BJ (cell line): ENCODE results near the gene KCNIP4. TPM values are rescaled to one million over a fixed set of nuclear protein-coding genes. Genes with fewer than 3 reads are reported as not detected.

Source experiments
- CTCF ChIA-PET: fragments of 350-600 bp; formaldehyde crosslinking; extraction: SDS; loops from one replicate; lab custom pipeline; 2021; ENCODE audit warnings: antibody characterized with exemption, inconsistent platforms; lab: Yijun Ruan, JAX
- POLR2A ChIA-PET: fragments of 300-600 bp; sonication (Branson Sonifier 250); formaldehyde crosslinking; extraction: SDS; loops from one replicate; lab custom pipeline; 2021; ENCODE audit warnings: antibody characterized with exemption; lab: Charles Lee
- DNase-seq: peaks from one replicate; pipeline ENCODE4 v3.0.0-alpha.2; 2011; ENCODE audit warnings: low read depth
- H3K27me3 ChIP-seq: 2 replicates; pipeline ENCODE4 v1.6.0; 2011; ENCODE audit warnings: low read length; ENCODE audit not compliant: control insufficient read depth, insufficient read depth
- H3K36me3 ChIP-seq: 2 replicates; pipeline ENCODE4 v1.5.1; 2011; ENCODE audit warnings: low read length; ENCODE audit not compliant: control insufficient read depth, insufficient read depth
- H3K4me3 ChIP-seq: 2 replicates; pipeline ENCODE4 v1.5.1; 2011; ENCODE audit warnings: low read depth, mild to moderate bottlenecking, control low read depth, low read length
- CTCF ChIP-seq: IDR thresholded peaks from 2 replicates; pipeline ENCODE4 v1.5.1; 2011; ENCODE audit warnings: low read depth, mild to moderate bottlenecking, control low read depth, inconsistent platforms, low read length, moderate library complexity; ENCODE audit not compliant: insufficient read depth
- polyA plus RNA-seq: library from polyadenylated mRNA; depleted of rRNA; stranded (reverse); fragments of >200 nt; gene quantifications from 2 replicates; pipeline ENCODE4 v1.2.3, GENCODE V29; 2011

The KCNIP4 gene
- polyA plus RNA-seq, 1 experiment, result not detected

- no peak for DNase-seq
- Histone ChIP-seq H3K36me3 (no peaks in the 10 kb centered on the region), H3K4me3 (no peak overlapping the region), H3K27me3 (no peaks in the 10 kb centered on the region)
- no peak for TF ChIP-seq CTCF
- CTCF ChIA-PET, result no interaction called here
- POLR2A ChIA-PET, result no interaction called here
Measured at GRCh38 chr4:21410372-21410771, 538.2 kb downstream of the KCNIP4 start.

- H3K36me3 ChIP-seq, result no peaks in the 10 kb centered on the region
- ChIA-PET CTCF (no interaction called here), POLR2A (no interaction called here)
- DNase-seq, result no peak
- no peak for TF ChIP-seq CTCF
- H3K27me3 ChIP-seq, result no peaks in the 10 kb centered on the region
- no peak overlapping the region for H3K4me3 ChIP-seq
Measured at GRCh38 chr4:21387683-21388082, 560.9 kb downstream of the KCNIP4 start.

- Histone ChIP-seq H3K27me3 (no peaks in the 10 kb centered on the region), H3K4me3 (no peak overlapping the region), H3K36me3 (no peaks in the 10 kb centered on the region)
- ChIA-PET CTCF (no interaction called here), POLR2A (no interaction called here)
- TF ChIP-seq CTCF, result no peak
- DNase-seq, result no peak
Measured at GRCh38 chr4:21386166-21386780, 562.3 kb downstream of the KCNIP4 start.

- H3K27me3 ChIP-seq, result no peaks in the 10 kb centered on the region
- no peak overlapping the region for H3K4me3 ChIP-seq
- CTCF ChIA-PET, result no interaction called here
- H3K36me3 ChIP-seq, result no peaks in the 10 kb centered on the region
- POLR2A ChIA-PET, result no interaction called here
- DNase-seq, result no peak
- no peak for TF ChIP-seq CTCF
Measured at GRCh38 chr4:21385706-21386105, 562.9 kb downstream of the KCNIP4 start.

- Histone ChIP-seq H3K4me3 (no peak overlapping the region), H3K27me3 (no peaks in the 10 kb centered on the region), H3K36me3 (no peaks in the 10 kb centered on the region)
- DNase-seq, result no peak
- TF ChIP-seq CTCF, result no peak
- POLR2A ChIA-PET, result no interaction called here
- CTCF ChIA-PET, result interaction anchor here (0.5 kb wide), 1 partner anchor 33 kb away, joined by 3 read pairs; no protein-coding TSS in a partner anchor
Measured at GRCh38 chr4:21384609-21385008, 564.0 kb downstream of the KCNIP4 start.
